ENCODE data around the gene IL1RAP.

DNA sequence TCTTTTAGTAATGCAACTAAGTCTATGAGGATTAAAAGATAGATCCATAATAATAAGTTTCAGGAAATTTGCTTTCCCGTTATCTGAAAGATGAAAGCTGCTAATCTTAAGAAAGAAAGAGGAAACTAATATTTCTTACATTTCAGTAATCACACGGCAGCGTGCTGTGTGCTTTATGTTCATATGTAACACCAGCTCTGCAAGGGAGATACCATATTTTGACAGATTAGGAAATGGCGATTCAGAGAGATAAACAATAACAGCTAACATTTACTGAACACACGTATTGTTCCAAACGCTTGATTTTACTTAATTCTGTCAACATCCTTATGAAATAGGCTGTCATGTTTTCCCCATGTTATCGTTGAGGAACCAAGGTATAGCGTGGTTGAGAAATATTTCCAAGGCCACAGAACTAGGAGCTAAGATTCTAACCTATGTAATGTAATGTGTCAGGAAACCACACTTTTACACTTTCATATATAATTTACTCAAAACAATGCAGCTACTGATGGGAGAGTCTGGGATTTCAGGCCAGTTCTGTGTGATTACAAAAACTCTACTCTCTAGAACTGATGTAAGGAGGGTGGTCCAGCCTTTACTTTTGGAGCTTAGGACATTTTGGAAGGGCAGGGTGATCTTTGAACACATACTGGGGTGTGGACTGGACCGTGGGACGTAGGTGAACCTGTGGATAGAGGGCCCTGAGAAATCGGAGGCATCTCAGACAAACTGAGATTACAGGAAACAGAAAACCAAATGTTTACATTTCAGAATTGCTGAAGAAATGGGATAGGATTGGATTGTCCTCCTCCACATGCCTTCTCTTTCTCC is 100.6 kb downstream of the IL1RAP start:
- TF ChIP-seq, protein P1, sequence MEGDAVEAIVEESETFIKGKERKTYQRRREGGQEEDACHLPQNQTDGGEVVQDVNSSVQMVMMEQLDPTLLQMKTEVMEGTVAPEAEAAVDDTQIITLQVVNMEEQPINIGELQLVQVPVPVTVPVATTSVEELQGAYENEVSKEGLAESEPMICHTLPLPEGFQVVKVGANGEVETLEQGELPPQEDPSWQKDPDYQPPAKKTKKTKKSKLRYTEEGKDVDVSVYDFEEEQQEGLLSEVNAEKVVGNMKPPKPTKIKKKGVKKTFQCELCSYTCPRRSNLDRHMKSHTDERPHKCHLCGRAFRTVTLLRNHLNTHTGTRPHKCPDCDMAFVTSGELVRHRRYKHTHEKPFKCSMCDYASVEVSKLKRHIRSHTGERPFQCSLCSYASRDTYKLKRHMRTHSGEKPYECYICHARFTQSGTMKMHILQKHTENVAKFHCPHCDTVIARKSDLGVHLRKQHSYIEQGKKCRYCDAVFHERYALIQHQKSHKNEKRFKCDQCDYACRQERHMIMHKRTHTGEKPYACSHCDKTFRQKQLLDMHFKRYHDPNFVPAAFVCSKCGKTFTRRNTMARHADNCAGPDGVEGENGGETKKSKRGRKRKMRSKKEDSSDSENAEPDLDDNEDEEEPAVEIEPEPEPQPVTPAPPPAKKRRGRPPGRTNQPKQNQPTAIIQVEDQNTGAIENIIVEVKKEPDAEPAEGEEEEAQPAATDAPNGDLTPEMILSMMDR (conservative IDR thresholded peaks at IDR 0.05; ENCODE audit: low read depth in 2 of 2) = no peak
- TF ChIP-seq EZH2 (IDR thresholded peaks at IDR 0.05; ENCODE audit: low read depth, unreplicated experiment) = no peak
- TF ChIP-seq POLR2AphosphoS5 (IDR thresholded peaks at IDR 0.05; ENCODE audit: low read depth) = no peak
- TF ChIP-seq EZH2phosphoT487 (IDR thresholded peaks at IDR 0.05; ENCODE audit: unreplicated experiment) = no peak
- TF ChIP-seq, protein P2, sequence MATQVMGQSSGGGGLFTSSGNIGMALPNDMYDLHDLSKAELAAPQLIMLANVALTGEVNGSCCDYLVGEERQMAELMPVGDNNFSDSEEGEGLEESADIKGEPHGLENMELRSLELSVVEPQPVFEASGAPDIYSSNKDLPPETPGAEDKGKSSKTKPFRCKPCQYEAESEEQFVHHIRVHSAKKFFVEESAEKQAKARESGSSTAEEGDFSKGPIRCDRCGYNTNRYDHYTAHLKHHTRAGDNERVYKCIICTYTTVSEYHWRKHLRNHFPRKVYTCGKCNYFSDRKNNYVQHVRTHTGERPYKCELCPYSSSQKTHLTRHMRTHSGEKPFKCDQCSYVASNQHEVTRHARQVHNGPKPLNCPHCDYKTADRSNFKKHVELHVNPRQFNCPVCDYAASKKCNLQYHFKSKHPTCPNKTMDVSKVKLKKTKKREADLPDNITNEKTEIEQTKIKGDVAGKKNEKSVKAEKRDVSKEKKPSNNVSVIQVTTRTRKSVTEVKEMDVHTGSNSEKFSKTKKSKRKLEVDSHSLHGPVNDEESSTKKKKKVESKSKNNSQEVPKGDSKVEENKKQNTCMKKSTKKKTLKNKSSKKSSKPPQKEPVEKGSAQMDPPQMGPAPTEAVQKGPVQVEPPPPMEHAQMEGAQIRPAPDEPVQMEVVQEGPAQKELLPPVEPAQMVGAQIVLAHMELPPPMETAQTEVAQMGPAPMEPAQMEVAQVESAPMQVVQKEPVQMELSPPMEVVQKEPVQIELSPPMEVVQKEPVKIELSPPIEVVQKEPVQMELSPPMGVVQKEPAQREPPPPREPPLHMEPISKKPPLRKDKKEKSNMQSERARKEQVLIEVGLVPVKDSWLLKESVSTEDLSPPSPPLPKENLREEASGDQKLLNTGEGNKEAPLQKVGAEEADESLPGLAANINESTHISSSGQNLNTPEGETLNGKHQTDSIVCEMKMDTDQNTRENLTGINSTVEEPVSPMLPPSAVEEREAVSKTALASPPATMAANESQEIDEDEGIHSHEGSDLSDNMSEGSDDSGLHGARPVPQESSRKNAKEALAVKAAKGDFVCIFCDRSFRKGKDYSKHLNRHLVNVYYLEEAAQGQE (IDR thresholded peaks at IDR 0.05; ENCODE audit: unreplicated experiment) = no peak
- TF ChIP-seq JUNB (IDR thresholded peaks at IDR 0.05; ENCODE audit: unreplicated experiment) = no peak
- TF ChIP-seq CREB1 (CRISPR knock-in tag; IDR thresholded peaks at IDR 0.05; ENCODE audit: low read depth) = no peak
- no peak for TF ChIP-seq ZNF114 (CRISPR knock-in tag; IDR thresholded peaks at IDR 0.05)
- TF ChIP-seq NANOG (IDR thresholded peaks at IDR 0.05; ENCODE audit: borderline replicate concordance) = no peak
- TF ChIP-seq, protein P3, sequence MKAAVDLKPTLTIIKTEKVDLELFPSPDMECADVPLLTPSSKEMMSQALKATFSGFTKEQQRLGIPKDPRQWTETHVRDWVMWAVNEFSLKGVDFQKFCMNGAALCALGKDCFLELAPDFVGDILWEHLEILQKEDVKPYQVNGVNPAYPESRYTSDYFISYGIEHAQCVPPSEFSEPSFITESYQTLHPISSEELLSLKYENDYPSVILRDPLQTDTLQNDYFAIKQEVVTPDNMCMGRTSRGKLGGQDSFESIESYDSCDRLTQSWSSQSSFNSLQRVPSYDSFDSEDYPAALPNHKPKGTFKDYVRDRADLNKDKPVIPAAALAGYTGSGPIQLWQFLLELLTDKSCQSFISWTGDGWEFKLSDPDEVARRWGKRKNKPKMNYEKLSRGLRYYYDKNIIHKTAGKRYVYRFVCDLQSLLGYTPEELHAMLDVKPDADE (IDR thresholded peaks at IDR 0.05) = no peak
- no peak for TF ChIP-seq ZNF331 (CRISPR knock-in tag; IDR thresholded peaks at IDR 0.05; ENCODE audit: low read depth)
